ENCODE data around the gene TMEM145.
"Not testable (repeated sequence)": the region's sequence is repeated elsewhere in the genome, so short reads cannot be mapped to it uniquely, and the experiment has no call there.

The TMEM145 gene

GRCh38 chr19:42313096-42313839, at the start of gene TMEM145:
TMEM145 (plus strand) TSS chr19:42313309; CDS start chr19:42313377, 68 bp downstream.
- no peaks in the 10 kb centered on the region for H3K36me3 ChIP-seq (ENCODE audit: control insufficient read depth, insufficient read depth, low read length)
- H3K27ac ChIP-seq (ENCODE audit: low read length): no peak within 1 kb of the TSS
- peak within 1 kb of the TSS; percentile 62 for H3K4me3 ChIP-seq (ENCODE audit: low read length)
- H3K4me1 ChIP-seq (ENCODE audit: control insufficient read depth, insufficient read depth, low read length): 0 out of 2 replicates have a peak, but pooled peaks cover 2% of the 10 kb centered on the region
- no peak for DNase-seq (ENCODE audit: low read depth, low spot score)
- no peaks in the 10 kb centered on the region for H3K9me3 ChIP-seq (ENCODE audit: control insufficient read depth, insufficient read depth, low read length)
- WGBS (ENCODE audit: insufficient coverage, insufficient read length): no CpG with 5 or more reads among the region's 67 CpGs
- H3K27me3 ChIP-seq (ENCODE audit: control insufficient read depth, insufficient read depth, low read length): no peaks in the 10 kb centered on the region

DNA sequence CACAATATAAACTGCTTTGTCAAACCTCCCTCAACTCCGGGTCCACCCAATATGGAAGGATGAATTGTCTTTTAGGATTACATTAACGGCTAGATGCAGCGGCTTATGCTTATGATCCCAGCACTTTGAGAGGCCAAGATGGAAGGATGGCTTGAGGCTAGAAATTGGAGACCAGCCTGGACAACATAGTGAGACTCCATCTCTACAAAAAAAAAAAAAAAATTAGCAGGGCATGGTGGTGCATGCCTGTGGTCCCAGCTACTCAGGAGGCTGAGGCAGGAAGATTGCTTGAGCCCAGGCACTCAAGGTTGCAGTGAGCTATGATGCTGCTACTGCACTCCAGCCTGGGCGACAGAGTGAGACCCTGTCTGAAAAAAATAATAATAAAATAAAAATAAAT, 47.0 kb upstream of the TMEM145 start:
- not testable (repeated sequence) for H3K27ac ChIP-seq (ENCODE audit: low read length)
- WGBS (ENCODE audit: insufficient coverage, insufficient read length): no CpG with 5 or more reads among the region's 4 CpGs

GRCh38 chr19:42266928-42267603, 46.0 kb upstream of the TMEM145 start:
- not testable (repeated sequence) for DNase-seq (ENCODE audit: low read depth, low spot score); H3K27ac ChIP-seq (ENCODE audit: low read length); H3K4me3 ChIP-seq (ENCODE audit: low read length); H3K9me3 ChIP-seq (ENCODE audit: control insufficient read depth, insufficient read depth, low read length); H3K27me3 ChIP-seq (ENCODE audit: control insufficient read depth, insufficient read depth, low read length); H3K36me3 ChIP-seq (ENCODE audit: control insufficient read depth, insufficient read depth, low read length); H3K4me1 ChIP-seq (ENCODE audit: control insufficient read depth, insufficient read depth, low read length)
- no CpG with 5 or more reads among the region's 25 CpGs for WGBS (ENCODE audit: insufficient coverage, insufficient read length)

More for the DNA sequence above, 47.0 kb upstream of the TMEM145 start:
- H3K4me3 ChIP-seq (ENCODE audit: low read length); H3K9me3 ChIP-seq (ENCODE audit: control insufficient read depth, insufficient read depth, low read length); H3K36me3 ChIP-seq (ENCODE audit: control insufficient read depth, insufficient read depth, low read length); DNase-seq (ENCODE audit: low read depth, low spot score); H3K4me1 ChIP-seq (ENCODE audit: control insufficient read depth, insufficient read depth, low read length); H3K27me3 ChIP-seq (ENCODE audit: control insufficient read depth, insufficient read depth, low read length): not testable (repeated sequence)

- no CpG with 5 or more reads among the region's 13 CpGs for WGBS (ENCODE audit: insufficient coverage, insufficient read length)
- peak overlapping the region; percentile 27; the same call in 1 of the 2 replicates for H3K4me3 ChIP-seq (ENCODE audit: low read length)
- no peaks in the 10 kb centered on the region for H3K27me3 ChIP-seq (ENCODE audit: control insufficient read depth, insufficient read depth, low read length)
- no peak for DNase-seq (ENCODE audit: low read depth, low spot score)
- no peaks in the 10 kb centered on the region for H3K4me1 ChIP-seq (ENCODE audit: control insufficient read depth, insufficient read depth, low read length)
- no peaks in the 10 kb centered on the region for H3K36me3 ChIP-seq (ENCODE audit: control insufficient read depth, insufficient read depth, low read length)
- H3K27ac ChIP-seq (ENCODE audit: low read length): no peak overlapping the region
- H3K9me3 ChIP-seq (ENCODE audit: control insufficient read depth, insufficient read depth, low read length): no peaks in the 10 kb centered on the region
Measured at GRCh38 chr19:42267644-42268141, 45.4 kb upstream of the TMEM145 start.

DNA sequence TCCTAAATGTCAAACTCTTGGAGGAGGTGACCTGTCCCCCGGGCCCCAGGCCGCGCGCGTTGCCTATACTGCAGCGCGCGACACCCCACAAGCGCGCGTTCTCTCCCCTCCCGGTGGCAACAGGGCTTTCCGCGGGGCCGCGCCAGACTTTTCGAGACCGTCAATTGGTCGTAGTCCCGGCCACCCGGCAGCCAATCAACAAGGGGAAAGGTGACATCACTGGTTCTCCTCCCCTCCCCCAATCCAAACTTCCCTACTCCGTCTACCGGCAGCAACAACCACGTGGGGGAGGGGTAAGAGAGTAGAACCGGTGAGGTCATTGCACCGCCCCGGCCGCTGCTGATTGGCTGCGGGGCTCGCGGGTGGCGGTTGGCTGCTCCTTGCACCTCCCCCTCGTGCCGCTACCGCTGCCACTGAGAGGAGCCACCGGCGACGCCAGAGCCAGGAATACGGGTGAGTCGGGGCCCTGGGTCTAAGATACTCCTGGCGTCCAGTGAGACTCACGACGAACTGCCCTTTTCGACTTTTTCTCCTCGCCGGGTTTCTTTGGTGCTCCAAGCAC, 44.9 kb upstream of the TMEM145 start:
- H3K9me3 ChIP-seq (ENCODE audit: control insufficient read depth, insufficient read depth, low read length): no peaks in the 10 kb centered on the region
- peak overlapping the region; percentile 75; the same call in 1 of the 2 replicates for H3K4me3 ChIP-seq (ENCODE audit: low read length)
- H3K27ac ChIP-seq (ENCODE audit: low read length): no peak overlapping the region
- H3K36me3 ChIP-seq (ENCODE audit: control insufficient read depth, insufficient read depth, low read length): peaks cover 3% of the 10 kb centered on the region; the same call in 1 of the 2 replicates
- peak; percentile 99 for DNase-seq (ENCODE audit: low read depth, low spot score)
- H3K27me3 ChIP-seq (ENCODE audit: control insufficient read depth, insufficient read depth, low read length): no peaks in the 10 kb centered on the region
- no CpG with 5 or more reads among the region's 46 CpGs for WGBS (ENCODE audit: insufficient coverage, insufficient read length)
- no peaks in the 10 kb centered on the region for H3K4me1 ChIP-seq (ENCODE audit: control insufficient read depth, insufficient read depth, low read length)

- Histone ChIP-seq H3K4me1 (ENCODE audit: control insufficient read depth, insufficient read depth, low read length) (no peaks in the 10 kb centered on the region), H3K27me3 (ENCODE audit: control insufficient read depth, insufficient read depth, low read length) (no peaks in the 10 kb centered on the region)
- WGBS (ENCODE audit: insufficient coverage, insufficient read length): no CpG with 5 or more reads among the region's 52 CpGs
Measured at GRCh38 chr19:42268704-42269477, 44.2 kb upstream of the TMEM145 start, which contains the start of gene CIC. CIC (plus strand) TSS chr19:42269252; CDS start chr19:42271784, 2,532 bp downstream.

DNA sequence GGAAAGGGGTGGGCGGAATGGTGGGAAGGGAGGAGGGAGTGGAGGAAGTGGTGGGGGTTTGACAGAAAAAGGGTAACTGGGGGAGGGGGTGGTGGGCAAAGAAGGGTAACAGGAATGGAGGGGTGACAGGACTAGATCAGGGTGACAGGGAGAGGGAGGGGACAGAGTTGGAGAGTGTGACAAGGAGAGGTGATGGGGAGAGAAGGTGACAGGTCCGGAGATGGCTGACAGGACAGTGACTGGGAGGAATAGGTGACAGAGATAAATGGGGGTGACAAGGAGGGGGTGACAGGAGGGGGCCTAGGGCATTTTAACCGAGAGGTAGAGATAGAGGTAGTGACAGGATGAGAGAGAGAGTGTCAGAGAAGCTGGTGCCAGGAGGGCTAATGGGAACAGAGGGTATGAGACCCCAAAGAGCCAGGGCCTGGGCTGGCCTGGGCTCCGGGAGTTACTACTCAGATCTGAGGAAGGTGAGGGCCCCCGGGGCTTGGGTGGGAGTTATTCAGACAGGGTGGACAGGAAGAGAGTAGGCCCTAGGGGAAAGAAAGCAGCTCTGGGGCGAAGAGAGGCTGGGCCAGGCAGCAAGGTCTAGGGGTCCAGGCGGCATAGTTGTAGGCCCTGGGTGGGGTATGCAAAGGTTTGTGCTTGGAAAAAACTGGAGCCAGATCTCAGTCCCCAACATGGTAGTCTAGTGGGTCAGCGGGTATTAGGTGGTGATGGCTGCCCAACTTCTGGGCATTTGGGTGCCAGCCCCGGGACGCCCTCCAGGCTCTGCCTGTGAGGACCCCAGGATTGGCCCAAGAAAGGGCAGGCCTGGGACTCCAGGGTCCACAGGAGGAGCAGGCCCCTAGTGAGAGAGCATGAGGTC, 43.4 kb upstream of the TMEM145 start:
- WGBS (ENCODE audit: insufficient coverage, insufficient read length): no CpG with 5 or more reads among the region's 10 CpGs
- DNase-seq (ENCODE audit: low read depth, low spot score): no peak
- Histone ChIP-seq H3K27ac (ENCODE audit: low read length) (no peak overlapping the region), H3K4me3 (ENCODE audit: low read length) (peak overlapping the region; percentile 46; the same call in 1 of the 2 replicates), H3K36me3 (ENCODE audit: control insufficient read depth, insufficient read depth, low read length) (peaks cover 12% of the 10 kb centered on the region; the same call in 1 of the 2 replicates), H3K27me3 (ENCODE audit: control insufficient read depth, insufficient read depth, low read length) (no peaks in the 10 kb centered on the region), H3K9me3 (ENCODE audit: control insufficient read depth, insufficient read depth, low read length) (no peaks in the 10 kb centered on the region), H3K4me1 (ENCODE audit: control insufficient read depth, insufficient read depth, low read length) (no peaks in the 10 kb centered on the region)

More at GRCh38 chr19:42268704-42269477, 44.2 kb upstream of the TMEM145 start, which contains the start of gene CIC:
- H3K27ac ChIP-seq (ENCODE audit: low read length): no peak within 1 kb of the TSS
- peak within 1 kb of the TSS; percentile 75; the same call in 1 of the 2 replicates for H3K4me3 ChIP-seq (ENCODE audit: low read length)
- H3K9me3 ChIP-seq (ENCODE audit: control insufficient read depth, insufficient read depth, low read length): no peaks in the 10 kb centered on the region
- peak; percentile 100 for DNase-seq (ENCODE audit: low read depth, low spot score)
- peaks cover 7% of the 10 kb centered on the region; the same call in 1 of the 2 replicates for H3K36me3 ChIP-seq (ENCODE audit: control insufficient read depth, insufficient read depth, low read length)

DNA sequence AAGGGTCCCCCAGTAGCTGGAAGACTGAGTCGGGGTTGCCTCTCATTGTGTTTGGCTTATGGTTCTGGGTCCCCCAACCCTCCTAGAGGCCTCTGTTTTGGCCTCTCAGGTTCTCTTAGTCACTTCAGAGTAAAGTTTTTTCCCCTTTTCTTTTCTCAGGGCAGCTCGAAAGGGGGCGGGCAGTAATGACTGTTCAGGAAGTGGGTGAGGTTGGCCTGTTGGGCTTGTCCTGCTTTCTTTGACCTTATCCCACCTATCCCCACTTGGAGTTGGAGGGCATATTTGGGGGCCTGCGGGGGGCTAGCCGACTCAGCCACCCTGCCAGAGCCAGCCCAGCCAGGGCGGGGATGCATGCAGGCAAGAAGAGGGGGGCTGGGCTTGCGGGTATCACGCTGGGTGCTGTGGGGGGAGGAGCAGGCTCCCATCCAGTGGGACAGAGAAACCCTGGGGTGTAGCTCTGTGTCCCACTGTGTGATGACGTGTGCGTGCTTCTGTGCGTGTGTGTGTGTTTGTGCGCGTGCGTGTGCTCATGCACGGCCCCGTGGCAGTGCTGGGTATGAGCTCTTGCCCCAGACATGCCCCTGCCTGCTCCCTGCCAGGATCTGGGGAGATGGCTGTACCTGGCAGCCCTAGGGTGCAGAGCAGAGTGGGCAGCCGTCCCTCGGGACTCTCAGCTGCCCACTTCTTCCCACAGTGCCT, 42.6 kb upstream of the TMEM145 start:
- DNase-seq (ENCODE audit: low read depth, low spot score): no peak
- Histone ChIP-seq H3K9me3 (ENCODE audit: control insufficient read depth, insufficient read depth, low read length) (no peaks in the 10 kb centered on the region), H3K27me3 (ENCODE audit: control insufficient read depth, insufficient read depth, low read length) (no peaks in the 10 kb centered on the region), H3K27ac (ENCODE audit: low read length) (no peak overlapping the region), H3K4me3 (ENCODE audit: low read length) (no peak overlapping the region), H3K36me3 (ENCODE audit: control insufficient read depth, insufficient read depth, low read length) (peaks cover 12% of the 10 kb centered on the region; the same call in 1 of the 2 replicates), H3K4me1 (ENCODE audit: control insufficient read depth, insufficient read depth, low read length) (no peaks in the 10 kb centered on the region)
- no CpG with 5 or more reads among the region's 18 CpGs for WGBS (ENCODE audit: insufficient coverage, insufficient read length)

- Histone ChIP-seq H3K36me3 (ENCODE audit: control insufficient read depth, insufficient read depth, low read length) (peaks cover 12% of the 10 kb centered on the region; the same call in 1 of the 2 replicates), H3K4me3 (ENCODE audit: low read length) (no peak overlapping the region), H3K4me1 (ENCODE audit: control insufficient read depth, insufficient read depth, low read length) (no peaks in the 10 kb centered on the region), H3K27ac (ENCODE audit: low read length) (no peak overlapping the region), H3K27me3 (ENCODE audit: control insufficient read depth, insufficient read depth, low read length) (no peaks in the 10 kb centered on the region), H3K9me3 (ENCODE audit: control insufficient read depth, insufficient read depth, low read length) (no peaks in the 10 kb centered on the region)
- DNase-seq (ENCODE audit: low read depth, low spot score): no peak
- no CpG with 5 or more reads among the region's 3 CpGs for WGBS (ENCODE audit: insufficient coverage, insufficient read length)
Measured at GRCh38 chr19:42271045-42271419, 42.1 kb upstream of the TMEM145 start.
